K562 (cell line): Measurements from ENCODE around the gene TRIP12.

Source experiments
- ILK ChIP-seq: fragments of 450-650 bp; IDR thresholded peaks from 2 replicates; pipeline ENCODE4 v1.6.1; 2016; ENCODE audit warnings: missing genetic modification characterization, low read depth, mild to moderate bottlenecking, missing compliant biosample characterization, moderate library complexity, borderline replicate concordance
- MTA2 ChIP-seq: fragments of 450-650 bp; IDR thresholded peaks from 2 replicates; pipeline ENCODE4 v1.6.1; 2016; ENCODE audit warnings: low read depth
- MXI1 ChIP-seq: IDR thresholded peaks from 2 replicates; pipeline ENCODE4 v1.6.1; 2011; ENCODE audit warnings: low read depth, mild to moderate bottlenecking, improper control_type of control experiment, low read length
- PHF21A ChIP-seq: fragments of 450-650 bp; IDR thresholded peaks from 2 replicates; pipeline ENCODE4 v1.6.1; 2017; ENCODE audit warnings: low read depth, borderline replicate concordance
- RFX5 ChIP-seq: IDR thresholded peaks from 2 replicates; pipeline ENCODE4 v1.6.1; 2011; ENCODE audit warnings: low read depth, mild to moderate bottlenecking, improper control_type of control experiment, low read length
- TEAD4 ChIP-seq, 2 experiments: sonication (generic) in 1 of 2; formaldehyde crosslinking in 1 of 2; IDR thresholded peaks; 2 replicates each; pipeline versions ENCODE4 v1.6.1 to v1.8.0; 2012 to 2022; ENCODE audit warnings: borderline replicate concordance in 1 of 2, inconsistent platforms in 1 of 2, low read length in 1 of 2, mild to moderate bottlenecking in 1 of 2, missing genetic modification reagents in 1 of 2
- ZBTB11 ChIP-seq, 3 experiments: fragments of 200-800 bp in 1 of 3; fragments of 250-450 bp in 1 of 3; fragments of 450-650 bp in 1 of 3; sonication (Bioruptor Pico) in 1 of 3; sonication (Bioruptor generic) in 1 of 3; formaldehyde crosslinking in 1 of 3; IDR thresholded peaks; 2 replicates each; pipeline versions ENCODE4 v1.6.1 to v1.8.0; 2016 to 2022; ENCODE audit warnings: mild to moderate bottlenecking in 2 of 3, missing genetic modification characterization in 2 of 3, missing compliant biosample characterization in 1 of 3, moderate library complexity in 1 of 3
- ZNF76 ChIP-seq: fragments of 250-450 bp; sonication (Bioruptor Pico); IDR thresholded peaks from 2 replicates; pipeline ENCODE4 v1.4.0; 2020; ENCODE audit warnings: mild to moderate bottlenecking, moderate library complexity, borderline replicate concordance
- TF ChIP-seq, protein P1 (sequence below), 3 experiments: IDR thresholded peaks in 2 of 3; conservative IDR thresholded peaks in 1 of 3; 2 replicates each; pipeline ENCODE4 v1.5.1; 2011 to 2012; ENCODE audit warnings: low read length in 3 of 3, mild to moderate bottlenecking in 3 of 3, control low read depth in 2 of 3, improper control_type of control experiment in 1 of 3, inconsistent platforms in 1 of 3, low read depth in 1 of 3, mixed read lengths in 1 of 3, moderate library complexity in 1 of 3; ENCODE audit not compliant: insufficient read depth in 2 of 3
- TF ChIP-seq, protein P2 (sequence below): sonication (generic); formaldehyde crosslinking; IDR thresholded peaks from 2 replicates; pipeline ENCODE4 v1.8.1; 2023; ENCODE audit warnings: mild to moderate bottlenecking, missing genetic modification reagents

DNA sequence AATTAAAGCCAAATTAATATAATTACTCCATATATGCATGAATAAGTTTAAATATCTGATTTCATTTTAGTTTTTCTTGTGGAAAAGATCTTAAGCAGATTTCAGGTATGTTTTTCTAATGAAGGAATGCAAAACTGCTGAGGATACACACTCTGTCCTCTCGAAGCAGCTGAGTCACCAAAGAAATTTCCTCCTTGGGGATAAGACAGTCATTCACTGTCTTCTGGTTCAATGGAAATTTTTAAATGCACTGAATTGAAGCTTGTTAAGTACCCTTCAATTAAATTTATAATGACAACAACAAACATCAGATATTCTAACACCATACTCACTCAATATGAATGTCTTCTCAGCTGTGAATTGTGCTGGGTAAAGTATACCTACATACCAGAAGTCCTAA lies 106.0 kb downstream of the TRIP12 start:
- no peak for TF ChIP-seq ILK (tag)
- TF ChIP-seq, protein P1, sequence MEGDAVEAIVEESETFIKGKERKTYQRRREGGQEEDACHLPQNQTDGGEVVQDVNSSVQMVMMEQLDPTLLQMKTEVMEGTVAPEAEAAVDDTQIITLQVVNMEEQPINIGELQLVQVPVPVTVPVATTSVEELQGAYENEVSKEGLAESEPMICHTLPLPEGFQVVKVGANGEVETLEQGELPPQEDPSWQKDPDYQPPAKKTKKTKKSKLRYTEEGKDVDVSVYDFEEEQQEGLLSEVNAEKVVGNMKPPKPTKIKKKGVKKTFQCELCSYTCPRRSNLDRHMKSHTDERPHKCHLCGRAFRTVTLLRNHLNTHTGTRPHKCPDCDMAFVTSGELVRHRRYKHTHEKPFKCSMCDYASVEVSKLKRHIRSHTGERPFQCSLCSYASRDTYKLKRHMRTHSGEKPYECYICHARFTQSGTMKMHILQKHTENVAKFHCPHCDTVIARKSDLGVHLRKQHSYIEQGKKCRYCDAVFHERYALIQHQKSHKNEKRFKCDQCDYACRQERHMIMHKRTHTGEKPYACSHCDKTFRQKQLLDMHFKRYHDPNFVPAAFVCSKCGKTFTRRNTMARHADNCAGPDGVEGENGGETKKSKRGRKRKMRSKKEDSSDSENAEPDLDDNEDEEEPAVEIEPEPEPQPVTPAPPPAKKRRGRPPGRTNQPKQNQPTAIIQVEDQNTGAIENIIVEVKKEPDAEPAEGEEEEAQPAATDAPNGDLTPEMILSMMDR (IDR thresholded peaks at IDR 0.05 in 2 of 3, conservative IDR thresholded peaks at IDR 0.05 in 1 of 3; ENCODE audit: insufficient read depth in 2 of 3, low read depth in 1 of 3, low read length in 3 of 3), result no peak
- TF ChIP-seq TEAD4 (IDR thresholded peaks at IDR 0.05; ENCODE audit: low read length), result no peak
- TF ChIP-seq TEAD4 (CRISPR knock-in tag; IDR thresholded peaks at IDR 0.05; ENCODE audit: borderline replicate concordance), result no peak
- no peak for TF ChIP-seq ZBTB11 (CRISPR knock-in tag; IDR thresholded peaks at IDR 0.05)
- TF ChIP-seq ZNF76, result no peak
- TF ChIP-seq MTA2, result no peak
- no peak for TF ChIP-seq MXI1
- no peak for TF ChIP-seq RFX5
- TF ChIP-seq, protein P2, sequence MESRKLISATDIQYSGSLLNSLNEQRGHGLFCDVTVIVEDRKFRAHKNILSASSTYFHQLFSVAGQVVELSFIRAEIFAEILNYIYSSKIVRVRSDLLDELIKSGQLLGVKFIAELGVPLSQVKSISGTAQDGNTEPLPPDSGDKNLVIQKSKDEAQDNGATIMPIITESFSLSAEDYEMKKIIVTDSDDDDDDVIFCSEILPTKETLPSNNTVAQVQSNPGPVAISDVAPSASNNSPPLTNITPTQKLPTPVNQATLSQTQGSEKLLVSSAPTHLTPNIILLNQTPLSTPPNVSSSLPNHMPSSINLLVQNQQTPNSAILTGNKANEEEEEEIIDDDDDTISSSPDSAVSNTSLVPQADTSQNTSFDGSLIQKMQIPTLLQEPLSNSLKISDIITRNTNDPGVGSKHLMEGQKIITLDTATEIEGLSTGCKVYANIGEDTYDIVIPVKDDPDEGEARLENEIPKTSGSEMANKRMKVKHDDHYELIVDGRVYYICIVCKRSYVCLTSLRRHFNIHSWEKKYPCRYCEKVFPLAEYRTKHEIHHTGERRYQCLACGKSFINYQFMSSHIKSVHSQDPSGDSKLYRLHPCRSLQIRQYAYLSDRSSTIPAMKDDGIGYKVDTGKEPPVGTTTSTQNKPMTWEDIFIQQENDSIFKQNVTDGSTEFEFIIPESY (CRISPR knock-in tag), result no peak
- TF ChIP-seq PHF21A, result no peak
